ENCODE results near the gene NRXN2.

NRXN2 gene

GRCh38 chr11:64723117-64723906, at the start of gene NRXN2:
Gene NRXN2 (minus strand): TSS chr11:64723197. CDS start chr11:64713699, 9,498 bp downstream.
- peak; percentile 75 for DNase-seq

- DNase-seq: no peak
These were observed 49.5 kb upstream of the NRXN2 start for GRCh38 chr11:64772303-64773018.

GRCh38 chr11:64771861-64772260, 48.9 kb upstream of the NRXN2 start:
- DNase-seq: no peak

GRCh38 chr11:64770120-64770519, 47.1 kb upstream of the NRXN2 start:
- no peak for DNase-seq

GRCh38 chr11:64769283-64769682, 46.3 kb upstream of the NRXN2 start:
- no peak for DNase-seq

GRCh38 chr11:64768300-64768694, 45.3 kb upstream of the NRXN2 start:
- DNase-seq: no peak

GRCh38 chr11:64767344-64768299, 44.6 kb upstream of the NRXN2 start:
- peak; percentile 66 for DNase-seq

GRCh38 chr11:64766881-64767280, 43.9 kb upstream of the NRXN2 start:
- no peak for DNase-seq

- DNase-seq: no peak
These were observed 43.1 kb upstream of the NRXN2 start for GRCh38 chr11:64765851-64766665.

- DNase-seq: no peak
These were observed 42.4 kb upstream of the NRXN2 start for GRCh38 chr11:64765291-64765850.

GRCh38 chr11:64764753-64765152, 41.8 kb upstream of the NRXN2 start:
- DNase-seq: no peak

GRCh38 chr11:64764040-64764611, 41.1 kb upstream of the NRXN2 start:
- DNase-seq: no peak

- no peak for DNase-seq
These were observed 40.6 kb upstream of the NRXN2 start for GRCh38 chr11:64763526-64764039.

GRCh38 chr11:64762674-64763525, 39.9 kb upstream of the NRXN2 start:
- peak; percentile 75 for DNase-seq

- DNase-seq: no peak
These were observed 39.3 kb upstream of the NRXN2 start for GRCh38 chr11:64762277-64762673.

GRCh38 chr11:64760759-64761420, 37.9 kb upstream of the NRXN2 start:
- DNase-seq: no peak

- peak; percentile 37 for DNase-seq
These were observed 37.0 kb upstream of the NRXN2 start, which contains the start of gene PYGM for GRCh38 chr11:64759722-64760719. Gene PYGM (minus strand): TSS chr11:64759974. CDS start chr11:64759898, 76 bp downstream.

GRCh38 chr11:64759131-64759721, 36.2 kb upstream of the NRXN2 start:
- DNase-seq: no peak
